Measurements from ENCODE around the gene VCAM1.

Gene VCAM1

GRCh38 chr1:100713626-100714025 is 5.9 kb upstream of the VCAM1 start:
- no peak for TF ChIP-seq CTCF (IDR thresholded peaks at IDR 0.05; ENCODE audit: control insufficient read depth, extremely low read depth, insufficient read depth)
- no peak for DNase-seq (ENCODE audit: low read depth)
- no peak overlapping the region for H3K4me3 ChIP-seq (ENCODE audit: low read depth, low read length)

GRCh38 chr1:100714599-100714998 is 4.9 kb upstream of the VCAM1 start:
- TF ChIP-seq CTCF (IDR thresholded peaks at IDR 0.05; ENCODE audit: control insufficient read depth, extremely low read depth, insufficient read depth): no peak
- no peak overlapping the region for H3K4me3 ChIP-seq (ENCODE audit: low read depth, low read length)
- DNase-seq (ENCODE audit: low read depth): no peak

- TF ChIP-seq CTCF (IDR thresholded peaks at IDR 0.05; ENCODE audit: control insufficient read depth, extremely low read depth, insufficient read depth): no peak
- no peak for DNase-seq (ENCODE audit: low read depth)
- H3K4me3 ChIP-seq (ENCODE audit: low read depth, low read length): no peak overlapping the region
Measured at GRCh38 chr1:100717218-100717617, 2.3 kb upstream of the VCAM1 start.

GRCh38 chr1:100718581-100718980 is 961 bp upstream of the VCAM1 start:
- no peak overlapping the region for H3K4me3 ChIP-seq (ENCODE audit: low read depth, low read length)
- no peak for TF ChIP-seq CTCF (IDR thresholded peaks at IDR 0.05; ENCODE audit: control insufficient read depth, extremely low read depth, insufficient read depth)
- DNase-seq (ENCODE audit: low read depth): no peak

- H3K4me3 ChIP-seq (ENCODE audit: low read depth, low read length): no peak overlapping the region
- DNase-seq (ENCODE audit: low read depth): no peak
- no peak for TF ChIP-seq CTCF (IDR thresholded peaks at IDR 0.05; ENCODE audit: control insufficient read depth, extremely low read depth, insufficient read depth)
Measured at GRCh38 chr1:100720101-100720500, 559 bp downstream of the VCAM1 start.

GRCh38 chr1:100720751-100721150 is 1.2 kb downstream of the VCAM1 start:
- no peak for TF ChIP-seq CTCF (IDR thresholded peaks at IDR 0.05; ENCODE audit: control insufficient read depth, extremely low read depth, insufficient read depth)
- H3K4me3 ChIP-seq (ENCODE audit: low read depth, low read length): no peak overlapping the region
- no peak for DNase-seq (ENCODE audit: low read depth)

GRCh38 chr1:100721526-100722207 is 2.1 kb downstream of the VCAM1 start:
- TF ChIP-seq CTCF (IDR thresholded peaks at IDR 0.05; ENCODE audit: control insufficient read depth, extremely low read depth, insufficient read depth): no peak
- H3K4me3 ChIP-seq (ENCODE audit: low read depth, low read length): no peak overlapping the region
- DNase-seq (ENCODE audit: low read depth): no peak

Measured in LNCaP clone FGC (cell line).